Measurements from ENCODE around the gene ATG4B. TPM values are rescaled to one million over a fixed set of nuclear protein-coding genes. Genes with fewer than 3 reads are reported as not detected.
A peak's percentile ranks its signal among the peaks of the same experiment; 100 is the strongest.

Gene ATG4B
- total and polyA plus RNA-seq, 2 of the 8 experiments (the other 6 are each of a cell fraction or from before 2014, with no cell fraction given), result 103 to 155 TPM

- Histone ChIP-seq H4K5ac (ENCODE audit: insufficient read length, low read depth, low read length) (no peak overlapping the region), H3K79me2 (ENCODE audit: control insufficient read depth in 1 of 2, insufficient read depth in 2 of 2, low read length in 2 of 2) (peaks cover 5 to 19% of the 10 kb centered on the region in 2 experiments; a peak in 3 of 4 replicates), H4K20me1 (replicated peaks in 1 of 2; ENCODE audit: control insufficient read depth in 1 of 2, insufficient read depth in 2 of 2, low read length in 2 of 2) (peaks cover 4 to 8% of the 10 kb centered on the region in 2 experiments), H3K4me3 (ENCODE audit: extremely low read depth in 1 of 4, insufficient read depth in 2 of 4, low read depth in 3 of 4, low read length in 4 of 4) (peak overlapping the region; percentile 76 to 95 (median 81)), H2AK5ac (ENCODE audit: low read depth, low read length) (no peak overlapping the region), H3K18ac (ENCODE audit: extremely low read depth, low read length) (peak overlapping the region; percentile 32), H3K36me3 (ENCODE audit: control insufficient read depth in 2 of 4, insufficient read depth in 4 of 4, low read length in 3 of 4) (peaks cover 8 to 23% (median 16%) of the 10 kb centered on the region in 4 experiments), H3K27ac (ENCODE audit: low read depth, low read length) (peak overlapping the region; percentile 98; the same call in 1 of the 2 replicates), H2AFZ (ENCODE audit: low read length) (no peak overlapping the region), H2BK5ac (ENCODE audit: low read depth, low read length) (no peak overlapping the region), H2BK20ac (ENCODE audit: low read length) (no peak overlapping the region), H3K4me2 (ENCODE audit: insufficient read depth in 1 of 2, low read depth in 2 of 2, low read length in 2 of 2) (peak overlapping the region; percentile 63 to 79), H4K8ac (ENCODE audit: extremely low read depth, insufficient read depth, low read length) (peak overlapping the region; percentile 95; the same call in 1 of the 2 replicates), H3K9me3 (ENCODE audit: insufficient read depth in 2 of 2, low read depth in 1 of 2, low read length in 1 of 2) (no peaks in the 10 kb centered on the region), H3K23me2 (ENCODE audit: low read depth, low read length) (peaks cover 2% of the 10 kb centered on the region; the same call in 1 of the 2 replicates), H3K23ac (ENCODE audit: insufficient read length) (no peak overlapping the region), H3K14ac (ENCODE audit: insufficient read length) (no peak overlapping the region), H3K9ac (replicated peaks in 1 of 4; ENCODE audit: extremely low read depth in 1 of 4, low read depth in 3 of 4, low read length in 3 of 4) (peak overlapping the region in 3 of 4 experiments; percentile 97 to 99 (median 98); a peak in 6 of 7 replicates), H2BK12ac (ENCODE audit: low read depth, low read length) (no peak overlapping the region), H2BK120ac (replicated peaks; ENCODE audit: low read depth, low read length) (no peak overlapping the region), H3K79me1 (ENCODE audit: low read depth, low read length) (peaks cover 5% of the 10 kb centered on the region; the same call in 1 of the 2 replicates), H2BK15ac (ENCODE audit: low read length) (no peak overlapping the region), H3K4ac (replicated peaks; ENCODE audit: insufficient read length, low read depth, low read length) (no peak overlapping the region), H3K56ac (replicated peaks; ENCODE audit: insufficient read length, low read depth, low read length) (no peak overlapping the region), H4K91ac (replicated peaks; ENCODE audit: insufficient read length, low read length) (no peak overlapping the region), H3K4me1 (replicated peaks in 1 of 4; ENCODE audit: control insufficient read depth in 3 of 4, insufficient read depth in 4 of 4, low read length in 3 of 4) (peaks cover 0 to 5% (median 3%) of the 10 kb centered on the region in 4 experiments; a peak in 4 of 7 replicates), H3K27me3 (replicated peaks in 1 of 4; ENCODE audit: control insufficient read depth in 3 of 4, extremely low read depth in 1 of 4, insufficient read depth in 3 of 4, low read length in 3 of 4) (no peaks in the 10 kb centered on the region)
- POLR2A ChIA-PET (ENCODE audit: partially characterized antibody), result interaction anchor here (0.6 to 11.2 kb wide), 31 partner anchors 8 to 600 kb away, joined by 3 to 265 read pairs (median 3); partner anchors contain the start of genes D2HGDH, DTYMK, MTERF4 and NEU4
- WGBS, 2 experiments (ENCODE audit: extremely low coverage in 1 of 2, insufficient coverage in 1 of 2, insufficient read length in 1 of 2, insufficient replicate concordance in 2 of 2, low coverage in 1 of 2, low lambda C conversion rate in 2 of 2, missing lambda C conversion rate in 1 of 2), result 4% methylated on average over 31 of the region's 98 CpGs; no CpG with 5 or more reads in 1 of the 2 experiments
- CTCF ChIA-PET (ENCODE audit: partially characterized antibody), result interaction anchor here (0.6 to 2.6 kb wide), 14 partner anchors 11 to 924 kb away, joined by 3 to 11 read pairs (median 4); partner anchors contain the start of genes D2HGDH and DTYMK
- DNase-seq (ENCODE audit: low read depth in 1 of 2, low spot score in 2 of 2) (peak; percentile 57 to 90), FAIRE-seq (no peak)
- no peak for TF ChIP-seq RNF2 (IDR thresholded peaks at IDR 0.05; ENCODE audit: borderline replicate concordance, low read depth, low read length, missing control alignments, poor library complexity, severe bottlenecking)
- TF ChIP-seq GABPA (IDR thresholded peaks at IDR 0.05; ENCODE audit: borderline replicate concordance, insufficient read depth, low read length), result peak; percentile 36; the same call in 1 of the 2 replicates
- 0 out of 2 replicates have a peak, but pooled peaks have one; percentile 24 for TF ChIP-seq MAX (IDR thresholded peaks at IDR 0.05)
- TF ChIP-seq RFX5 (IDR thresholded peaks at IDR 0.05; ENCODE audit: borderline replicate concordance, low read depth, low read length), result no peak
- no peak for TF ChIP-seq KDM4A (IDR thresholded peaks at IDR 0.05; ENCODE audit: low read depth, low read length, severe bottlenecking)
- TF ChIP-seq JUND (IDR thresholded peaks at IDR 0.05; ENCODE audit: low read length), result no peak
- TF ChIP-seq BACH1 (IDR thresholded peaks at IDR 0.05; ENCODE audit: low read length), result no peak; the same call in 1 of the 2 replicates
- peak; percentile 31; the same call in 1 of the 2 replicates for TF ChIP-seq TBP (IDR thresholded peaks at IDR 0.05; ENCODE audit: low read depth, low read length)
- TF ChIP-seq PHF8 (conservative IDR thresholded peaks at IDR 0.05; ENCODE audit: low read depth, low read length), result no peak; the same call in 1 of the 2 replicates
These were observed 64.9 kb downstream of the ATG4B start for GRCh38 chr2:241702155-241703031.

All from H1 (cell line).